ENCODE measurements around the gene KNG1.

DNA sequence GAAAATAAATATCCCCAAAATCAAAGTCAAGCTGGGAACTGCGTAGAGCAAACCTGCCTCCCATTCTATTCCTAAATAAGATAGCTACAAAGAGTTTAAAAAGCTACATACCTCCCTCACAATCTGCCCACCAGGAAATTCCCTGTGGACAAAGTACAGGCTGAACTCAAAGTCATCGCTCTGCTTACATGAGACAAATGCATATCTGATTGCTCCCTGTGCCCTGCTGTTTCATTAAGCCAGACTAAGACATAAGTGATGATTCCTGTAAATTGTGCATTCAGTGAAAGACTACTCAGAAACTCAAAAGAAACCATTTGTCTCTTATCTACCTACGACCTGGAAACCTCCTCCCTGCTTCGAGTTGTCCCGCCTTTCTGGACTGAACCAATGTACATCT lies 37.7 kb downstream of the KNG1 start:
- TF ChIP-seq, protein P1, sequence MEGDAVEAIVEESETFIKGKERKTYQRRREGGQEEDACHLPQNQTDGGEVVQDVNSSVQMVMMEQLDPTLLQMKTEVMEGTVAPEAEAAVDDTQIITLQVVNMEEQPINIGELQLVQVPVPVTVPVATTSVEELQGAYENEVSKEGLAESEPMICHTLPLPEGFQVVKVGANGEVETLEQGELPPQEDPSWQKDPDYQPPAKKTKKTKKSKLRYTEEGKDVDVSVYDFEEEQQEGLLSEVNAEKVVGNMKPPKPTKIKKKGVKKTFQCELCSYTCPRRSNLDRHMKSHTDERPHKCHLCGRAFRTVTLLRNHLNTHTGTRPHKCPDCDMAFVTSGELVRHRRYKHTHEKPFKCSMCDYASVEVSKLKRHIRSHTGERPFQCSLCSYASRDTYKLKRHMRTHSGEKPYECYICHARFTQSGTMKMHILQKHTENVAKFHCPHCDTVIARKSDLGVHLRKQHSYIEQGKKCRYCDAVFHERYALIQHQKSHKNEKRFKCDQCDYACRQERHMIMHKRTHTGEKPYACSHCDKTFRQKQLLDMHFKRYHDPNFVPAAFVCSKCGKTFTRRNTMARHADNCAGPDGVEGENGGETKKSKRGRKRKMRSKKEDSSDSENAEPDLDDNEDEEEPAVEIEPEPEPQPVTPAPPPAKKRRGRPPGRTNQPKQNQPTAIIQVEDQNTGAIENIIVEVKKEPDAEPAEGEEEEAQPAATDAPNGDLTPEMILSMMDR (IDR thresholded peaks at IDR 0.05; ENCODE audit: insufficient read depth, low read length, poor library complexity, severe bottlenecking) = no peak
- no peak for TF ChIP-seq EZH2phosphoT487 (conservative IDR thresholded peaks at IDR 0.05; ENCODE audit: low read length)
